Neuronal stem cell (in vitro differentiated cells): ENCODE results near the gene CDHR1.
"Not testable (repeated sequence)": the region's sequence is repeated elsewhere in the genome, so short reads cannot be mapped to it uniquely, and the experiment has no call there.

Experiments
- DNase-seq: peaks from one replicate; pipeline ENCODE4 v3.0.0-alpha.2; 2013; ENCODE audit warnings: low spot score
- H2AFZ ChIP-seq: one replicate; pipeline ENCODE4 v1.6.1; 2013; ENCODE audit warnings: mild to moderate bottlenecking, low read length, inconsistent platforms
- H2AK5ac ChIP-seq: 2 replicates; pipeline ENCODE4 v1.6.1; 2013; ENCODE audit warnings: low read depth, mild to moderate bottlenecking, inconsistent platforms, low read length, moderate library complexity, mixed read lengths
- H2BK120ac ChIP-seq: 2 replicates; pipeline ENCODE4 v1.6.1; 2013; ENCODE audit warnings: low read depth, mild to moderate bottlenecking, inconsistent platforms, low read length, moderate library complexity, mixed read lengths
- H2BK12ac ChIP-seq: one replicate; pipeline ENCODE4 v1.6.1; 2013; ENCODE audit warnings: low read length, inconsistent platforms
- H2BK15ac ChIP-seq: 2 replicates; pipeline ENCODE4 v1.6.1; 2013; ENCODE audit warnings: mild to moderate bottlenecking, low read length, inconsistent platforms, mixed read lengths
- H2BK5ac ChIP-seq: one replicate; pipeline ENCODE4 v1.6.1; 2013; ENCODE audit warnings: inconsistent platforms, mild to moderate bottlenecking, low read length, moderate library complexity
- H3K14ac ChIP-seq: one replicate; pipeline ENCODE4 v1.6.1; 2013; ENCODE audit warnings: low read length, inconsistent platforms
- H3K18ac ChIP-seq: 2 replicates; pipeline ENCODE4 v1.6.1; 2013; ENCODE audit warnings: low read length, inconsistent platforms
- H3K23ac ChIP-seq: 2 replicates; pipeline ENCODE4 v1.6.1; 2013; ENCODE audit warnings: low read depth, mild to moderate bottlenecking, mixed read lengths, low read length, inconsistent platforms; ENCODE audit not compliant: poor library complexity
- H3K27ac ChIP-seq: replicated peaks from 3 replicates; pipeline ENCODE4 v1.5.1; 2013; ENCODE audit warnings: low read length, inconsistent platforms
- H3K27me3 ChIP-seq, 3 experiments: 2 replicates each; pipeline ENCODE4 v1.6.1; 2013; ENCODE audit warnings: low read length in 3 of 3, mild to moderate bottlenecking in 2 of 3, inconsistent platforms in 1 of 3, low read depth in 1 of 3, mixed read lengths in 1 of 3, moderate library complexity in 1 of 3; ENCODE audit not compliant: control insufficient read depth in 3 of 3, insufficient read depth in 3 of 3
- H3K36me3 ChIP-seq, 2 donors: replicated peaks in 1 of 2; 2 replicates each; pipeline ENCODE4 v1.6.1; 2013; ENCODE audit warnings: low read length in 2 of 2; ENCODE audit not compliant: control insufficient read depth in 2 of 2, insufficient read depth in 2 of 2
- H3K4ac ChIP-seq: 2 replicates; pipeline ENCODE4 v1.6.1; 2013; ENCODE audit warnings: inconsistent platforms, mild to moderate bottlenecking, low read length, moderate library complexity
- H3K4me1 ChIP-seq, 2 donors: 1 replicate in 1 of 2; 2 replicates in 1 of 2; pipeline ENCODE4 v1.6.1; 2013; ENCODE audit warnings: low read length in 2 of 2, low read depth in 1 of 2; ENCODE audit not compliant: control insufficient read depth in 2 of 2, insufficient read depth in 1 of 2
- H3K4me2 ChIP-seq: one replicate; pipeline ENCODE4 v1.6.1; 2013; ENCODE audit warnings: mild to moderate bottlenecking, low read length, inconsistent platforms; ENCODE audit not compliant: insufficient read depth, poor library complexity, severe bottlenecking
- H3K4me3 ChIP-seq, 2 donors: 2 replicates each; pipeline ENCODE4 v1.5.1; 2013; ENCODE audit warnings: low read length in 2 of 2, mild to moderate bottlenecking in 2 of 2, inconsistent platforms in 1 of 2, moderate library complexity in 1 of 2
- H3K79me1 ChIP-seq: one replicate; pipeline ENCODE4 v1.6.1; 2013; ENCODE audit warnings: low read depth, mild to moderate bottlenecking, inconsistent platforms, low read length, moderate library complexity
- H3K9ac ChIP-seq: one replicate; pipeline ENCODE4 v1.6.1; 2013; ENCODE audit warnings: mild to moderate bottlenecking, low read depth, low read length, inconsistent platforms; ENCODE audit not compliant: poor library complexity
- H3K9me3 ChIP-seq, 2 donors: replicated peaks in 1 of 2; 2 replicates each; pipeline versions ENCODE3 to v1.6.1; 2013; ENCODE audit warnings: low read length in 2 of 2, mild to moderate bottlenecking in 2 of 2, inconsistent platforms in 1 of 2, low read depth in 1 of 2, mixed read lengths in 1 of 2, moderate library complexity in 1 of 2; ENCODE audit not compliant: control insufficient read depth in 2 of 2, insufficient read depth in 1 of 2
- H4K8ac ChIP-seq: one replicate; pipeline ENCODE4 v1.6.1; 2013; ENCODE audit warnings: low read depth, mild to moderate bottlenecking, inconsistent platforms, low read length, moderate library complexity
- H4K91ac ChIP-seq: one replicate; pipeline ENCODE4 v1.6.1; 2013; ENCODE audit warnings: low read length, low read depth, mild to moderate bottlenecking, inconsistent platforms; ENCODE audit not compliant: poor library complexity
- WGBS, 2 donors: extraction: QIAGEN DNeasy Blood & Tissue Kit; methylation state at CpG; one replicate each; pipeline ENCODE4 v1.1.7; 2013; ENCODE audit warnings: missing lambda C conversion rate in 2 of 2, mixed read lengths in 1 of 2; ENCODE audit not compliant: insufficient read length in 2 of 2, insufficient replicate concordance in 1 of 2; ENCODE audit errors: extremely low coverage in 2 of 2; 5-methylcytosine and 5-hydroxymethylcytosine counted together

Gene CDHR1

GRCh38 chr10:84177541-84178141 lies 16.7 kb upstream of the CDHR1 start:
- no peak overlapping the region for H2BK15ac ChIP-seq
- H3K27me3 ChIP-seq: peaks cover 0 to 7% (median 0%) of the 10 kb centered on the region in 3 experiments
- peak overlapping the region; percentile 48 for H2AFZ ChIP-seq
- no peak for DNase-seq
- no peak overlapping the region for H3K9ac ChIP-seq
- no peak overlapping the region for H3K14ac ChIP-seq
- peaks cover 0 to 4% of the 10 kb centered on the region in 2 donors for H3K9me3 ChIP-seq
- H3K18ac ChIP-seq: peak overlapping the region; percentile 44
- H3K27ac ChIP-seq: no peak overlapping the region
- no peak overlapping the region for H3K4ac ChIP-seq
- no peak overlapping the region for H3K4me2 ChIP-seq
- no peak overlapping the region for H4K91ac ChIP-seq
- H3K4me1 ChIP-seq: peaks cover 2 to 6% of the 10 kb centered on the region in 2 donors
- H3K79me1 ChIP-seq: no peaks in the 10 kb centered on the region
- H2BK12ac ChIP-seq: no peak overlapping the region
- H2AK5ac ChIP-seq: no peak overlapping the region
- WGBS, 2 donors: no CpG with 5 or more reads among the region's 8 CpGs
- H3K23ac ChIP-seq: peak overlapping the region; percentile 8
- no peak overlapping the region for H3K4me3 ChIP-seq
- H2BK120ac ChIP-seq: no peak overlapping the region
- no peak overlapping the region for H4K8ac ChIP-seq
- no peak overlapping the region for H2BK5ac ChIP-seq
- H3K36me3 ChIP-seq: no peaks in the 10 kb centered on the region

GRCh38 chr10:84178160-84178609 lies 16.2 kb upstream of the CDHR1 start:
- Histone ChIP-seq H2AFZ (no peak overlapping the region), H2BK120ac (no peak overlapping the region), H3K4me2 (no peak overlapping the region), H2BK5ac (no peak overlapping the region), H3K4ac (no peak overlapping the region), H3K4me3 (peak overlapping the region in 1 of 2 donors; percentile 59), H2AK5ac (no peak overlapping the region), H3K27ac (no peak overlapping the region), H2BK12ac (no peak overlapping the region), H3K23ac (peak overlapping the region; percentile 8), H2BK15ac (no peak overlapping the region), H3K79me1 (no peaks in the 10 kb centered on the region), H3K18ac (no peak overlapping the region), H3K27me3 (peaks cover 0 to 2% (median 0%) of the 10 kb centered on the region in 3 experiments), H3K4me1 (peaks cover 2 to 6% of the 10 kb centered on the region in 2 donors), H3K14ac (no peak overlapping the region), H3K9me3 (peaks cover 0 to 4% of the 10 kb centered on the region in 2 donors), H3K36me3 (no peaks in the 10 kb centered on the region), H3K9ac (peak overlapping the region; percentile 22), H4K91ac (no peak overlapping the region), H4K8ac (no peak overlapping the region)
- WGBS, 2 donors: 100% methylated on average over 2 of the region's 3 CpGs
- DNase-seq: no peak

- Histone ChIP-seq H2BK12ac (no peak overlapping the region), H2BK15ac (no peak overlapping the region), H4K8ac (no peak overlapping the region), H2AFZ (peak overlapping the region; percentile 59), H2AK5ac (no peak overlapping the region), H3K36me3 (no peaks in the 10 kb centered on the region), H3K9me3 (peaks cover 0 to 4% of the 10 kb centered on the region in 2 donors), H3K18ac (no peak overlapping the region), H3K4me3 (no peak overlapping the region), H3K27me3 (peaks cover 0 to 2% (median 0%) of the 10 kb centered on the region in 3 experiments), H2BK5ac (no peak overlapping the region), H4K91ac (no peak overlapping the region), H3K4me2 (no peak overlapping the region), H3K14ac (no peak overlapping the region), H3K79me1 (no peaks in the 10 kb centered on the region), H2BK120ac (no peak overlapping the region), H3K9ac (no peak overlapping the region), H3K4me1 (peaks cover 2 to 6% of the 10 kb centered on the region in 2 donors), H3K4ac (no peak overlapping the region), H3K23ac (no peak overlapping the region), H3K27ac (no peak overlapping the region)
- WGBS, 2 donors: no CpG with 5 or more reads among the region's 12 CpGs
- no peak for DNase-seq
These were observed 15.2 kb upstream of the CDHR1 start for GRCh38 chr10:84179059-84179710.

- not testable (repeated sequence) for H3K4me2 ChIP-seq, H2BK5ac ChIP-seq, H3K4me1 ChIP-seq, H3K9ac ChIP-seq, H2AFZ ChIP-seq, H3K18ac ChIP-seq, H2AK5ac ChIP-seq, H3K27ac ChIP-seq, H2BK120ac ChIP-seq, H3K23ac ChIP-seq, DNase-seq, H3K79me1 ChIP-seq, H3K36me3 ChIP-seq, H4K8ac ChIP-seq, H3K4me3 ChIP-seq, H2BK15ac ChIP-seq, H2BK12ac ChIP-seq, H3K14ac ChIP-seq, H3K4ac ChIP-seq, H3K27me3 ChIP-seq, H4K91ac ChIP-seq, H3K9me3 ChIP-seq
- no CpG with 5 or more reads among the region's 22 CpGs for WGBS, 2 donors
These were observed 14.0 kb upstream of the CDHR1 start for GRCh38 chr10:84180386-84180785.
